Measurements from ENCODE around the gene GLRX2.
"Not testable (repeated sequence)": the region's sequence is repeated elsewhere in the genome, so short reads cannot be mapped to it uniquely, and the experiment has no call there.

GLRX2 gene

GRCh38 chr1:193104907-193105820 lies at the start of gene GLRX2:
Gene GLRX2, minus strand, starts transcription at chr1:193105414. Its CDS starts 32 bp downstream, at chr1:193105382.
- DNase-seq, result peak; percentile 76

GRCh38 chr1:193144999-193145398 lies 39.8 kb upstream of the GLRX2 start:
- no peak for DNase-seq

GRCh38 chr1:193144361-193144938 lies 39.2 kb upstream of the GLRX2 start:
- DNase-seq, result no peak

- DNase-seq, result no peak
These were observed 38.1 kb upstream of the GLRX2 start for GRCh38 chr1:193143285-193143684.

DNA sequence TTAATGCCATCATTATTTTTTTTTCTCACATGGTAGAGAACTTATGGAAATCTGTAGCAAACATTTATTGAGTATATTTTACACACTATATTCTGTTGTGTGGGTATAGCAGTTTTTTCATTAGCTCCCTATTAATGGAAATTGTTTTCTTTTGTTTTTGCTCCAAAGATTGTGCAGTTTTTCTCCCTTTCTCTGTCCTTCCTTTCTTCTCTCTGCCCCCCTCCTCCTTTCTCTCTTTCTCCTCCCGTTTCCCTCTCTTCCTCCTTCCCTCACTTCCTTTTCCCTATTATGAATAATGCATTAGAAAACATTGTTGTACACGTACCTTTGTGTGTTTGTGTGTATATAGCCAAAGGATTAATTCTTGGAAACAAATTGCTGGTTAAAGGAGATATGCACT lies 37.2 kb upstream of the GLRX2 start:
- DNase-seq, result no peak

DNA sequence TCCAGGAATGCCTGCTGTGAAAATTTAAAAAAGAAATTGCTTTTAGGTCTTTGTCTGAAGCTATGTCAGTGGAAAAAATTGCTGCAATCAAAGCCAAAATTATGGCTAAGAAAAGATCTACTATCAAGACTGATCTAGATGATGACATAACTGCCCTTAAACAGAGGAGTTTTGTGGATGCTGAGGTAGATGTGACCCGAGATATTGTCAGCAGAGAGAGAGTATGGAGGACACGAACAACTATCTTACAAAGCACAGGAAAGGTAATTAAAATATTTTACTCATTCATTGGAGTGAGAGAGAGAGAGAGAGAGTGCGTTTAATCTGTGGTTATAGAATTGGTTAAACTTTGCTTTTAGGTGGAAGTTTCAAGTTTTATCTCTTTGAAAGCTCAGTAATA lies 36.6 kb upstream of the GLRX2 start:
- DNase-seq, result no peak

GRCh38 chr1:193140254-193140653 lies 35.0 kb upstream of the GLRX2 start:
- no peak for DNase-seq

GRCh38 chr1:193131266-193131860 lies 26.1 kb upstream of the GLRX2 start:
- no peak for DNase-seq

- DNase-seq, result no peak
These were observed 20.2 kb upstream of the GLRX2 start for GRCh38 chr1:193125369-193125768.

DNA sequence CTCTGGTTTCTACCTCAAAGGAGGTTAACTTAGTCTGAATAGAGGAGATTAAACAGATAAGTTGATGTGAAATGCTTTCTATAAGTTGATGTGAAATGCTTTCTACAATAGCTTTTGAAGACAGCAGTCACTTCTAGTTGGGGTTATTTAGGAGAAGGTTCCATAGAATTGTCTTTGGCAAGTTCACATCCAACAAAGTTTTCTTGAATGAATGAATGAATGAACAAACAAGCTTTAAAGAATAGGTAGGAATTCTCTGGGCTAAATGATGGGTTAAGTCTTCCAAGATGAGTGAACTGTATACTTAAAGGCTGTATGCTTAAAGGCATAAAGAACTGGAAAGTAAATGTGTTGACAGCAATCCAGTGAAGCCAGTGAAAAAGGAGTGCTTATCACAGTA lies 18.5 kb upstream of the GLRX2 start:
- no peak for DNase-seq

DNA sequence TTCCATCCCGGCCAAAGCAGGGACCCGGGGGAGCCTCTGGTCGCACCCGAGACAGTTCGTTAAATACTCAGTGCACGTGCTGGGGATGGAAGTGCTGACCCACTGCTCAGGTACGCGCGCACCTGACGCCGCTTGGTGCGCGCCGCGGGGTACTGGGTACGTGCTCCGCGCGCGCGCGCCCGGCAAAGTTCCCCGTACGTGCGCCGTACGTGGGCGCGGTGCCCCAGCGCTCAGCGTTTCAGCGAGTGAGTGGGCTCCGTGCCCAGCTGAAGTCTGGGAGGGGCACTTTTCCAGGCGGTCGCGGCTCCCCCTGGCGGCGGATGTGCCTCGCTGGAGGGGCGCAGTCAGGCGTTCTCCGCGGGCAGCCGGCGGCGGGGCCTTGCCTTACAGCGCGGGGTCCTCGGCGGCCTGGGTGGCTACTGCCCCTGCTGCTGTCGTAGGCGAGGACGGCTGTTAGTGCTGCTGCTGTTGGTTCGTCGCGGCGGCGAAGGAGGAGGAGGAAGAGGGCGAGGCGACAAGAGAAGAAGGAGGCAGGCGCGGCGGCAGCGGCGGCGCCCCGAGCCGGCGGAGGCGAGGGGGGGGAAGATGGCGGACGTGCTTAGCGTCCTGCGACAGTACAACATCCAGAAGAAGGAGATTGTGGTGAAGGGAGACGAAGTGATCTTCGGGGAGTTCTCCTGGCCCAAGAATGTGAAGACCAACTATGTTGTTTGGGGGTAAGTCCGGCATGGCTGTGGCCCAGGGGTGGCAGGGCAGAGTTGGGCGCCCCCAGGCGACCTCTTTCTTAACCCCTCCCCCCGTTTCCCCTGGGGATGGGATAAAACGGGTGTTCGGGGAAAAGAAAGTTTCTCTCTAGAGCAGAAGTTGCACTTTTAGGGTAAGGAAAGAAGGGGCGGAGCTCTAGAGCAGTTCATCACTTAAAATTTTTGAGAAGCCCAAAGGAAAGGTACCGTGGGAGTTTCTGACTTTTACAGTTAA lies 16.7 kb upstream of the GLRX2 start, which contains the start of gene CDC73:
Gene CDC73 (plus strand): TSS at position 416 of the 978 bp plus-strand sequence. CDS start 170 bp downstream, at position 586.
- DNase-seq, result peak; percentile 100

DNA sequence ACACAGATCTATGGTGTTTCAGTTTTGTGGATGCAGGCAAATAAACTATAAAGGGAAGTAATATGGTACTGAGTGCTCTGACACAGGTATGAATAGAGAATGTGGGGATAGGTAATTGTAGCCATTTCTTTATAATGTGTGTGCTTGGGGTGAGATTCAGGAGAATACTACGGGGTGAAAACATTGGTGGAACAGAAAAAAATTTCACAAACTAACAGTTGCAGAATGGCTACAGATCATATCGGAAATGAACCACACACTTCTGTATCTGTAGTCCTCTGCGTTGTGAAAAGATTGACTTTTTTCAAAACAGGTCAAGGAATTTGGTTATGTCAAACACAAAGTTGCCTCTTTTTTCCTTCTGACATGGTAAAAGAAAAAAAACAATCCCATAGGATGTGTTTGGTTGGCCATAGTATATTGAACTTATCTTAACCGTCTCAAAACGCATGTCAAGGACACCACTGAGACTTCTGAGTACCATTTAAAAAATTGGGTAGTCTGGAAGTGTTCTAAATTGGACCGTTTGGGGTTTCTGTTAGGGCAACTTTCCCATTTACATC lies 15.5 kb upstream of the GLRX2 start:
- no peak for DNase-seq

DNA sequence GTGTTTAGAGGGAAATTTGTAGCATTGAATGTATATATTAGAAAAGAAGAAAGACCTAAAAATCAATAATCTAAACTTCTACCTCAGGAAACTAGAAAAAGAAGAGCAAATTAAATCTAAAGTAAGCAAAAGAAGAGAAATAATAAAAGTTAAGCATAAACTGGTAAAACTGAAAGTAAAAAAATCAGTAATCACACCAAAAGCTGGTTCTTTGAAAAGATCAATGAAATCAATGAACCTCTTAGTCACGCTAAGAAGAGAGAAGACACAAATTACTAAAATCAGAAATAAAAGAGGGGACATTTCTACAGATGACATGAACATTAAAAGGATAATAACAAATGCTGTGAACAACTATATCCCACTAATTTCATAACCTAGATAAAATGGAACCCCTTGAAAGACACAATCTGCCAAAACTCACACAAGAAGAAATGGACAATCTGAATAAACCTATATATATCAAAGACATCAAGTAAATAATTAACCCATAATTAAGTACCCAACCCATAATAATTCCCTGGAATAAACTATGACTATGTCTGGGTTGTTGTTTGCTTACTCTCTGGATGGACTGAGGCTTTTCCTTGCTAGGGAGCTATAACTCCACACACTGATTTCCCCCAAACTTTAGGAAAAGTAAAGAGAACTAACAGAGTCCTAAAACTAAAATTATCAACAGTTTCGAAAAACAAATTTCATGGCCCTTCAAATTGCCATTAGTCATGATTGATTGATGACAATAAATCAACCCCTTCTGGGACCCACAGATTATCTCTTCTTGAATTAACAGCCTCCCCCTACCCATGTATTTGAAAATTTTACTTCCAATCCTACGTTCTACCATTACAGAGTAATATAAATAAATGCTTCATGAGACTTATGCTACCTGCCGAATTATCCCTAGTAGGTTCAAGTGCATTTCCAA lies 13.9 kb upstream of the GLRX2 start:
- no peak for DNase-seq

- DNase-seq, result no peak
These were observed 13.0 kb upstream of the GLRX2 start for GRCh38 chr1:193118194-193118593.

DNA sequence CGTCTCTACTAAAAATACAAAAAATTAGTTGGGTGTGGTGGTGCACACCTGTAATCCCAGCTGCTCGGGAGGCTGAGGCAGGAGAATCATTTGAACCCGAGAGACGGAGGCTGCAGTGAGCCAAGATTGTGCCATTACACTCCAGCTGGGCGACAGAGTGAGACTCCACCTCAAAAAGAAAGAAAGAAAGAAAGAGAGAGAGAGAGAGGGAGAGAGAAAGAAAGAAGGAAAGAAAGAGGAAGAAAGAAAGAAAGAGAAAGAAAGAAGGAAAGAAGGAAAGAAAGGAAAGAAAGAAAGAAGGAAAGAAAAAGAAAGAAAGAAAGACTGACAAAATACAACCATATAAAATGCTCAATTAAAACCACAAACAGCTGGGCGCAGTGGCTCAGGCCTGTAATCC lies 12.0 kb upstream of the GLRX2 start:
- not testable (repeated sequence) for DNase-seq

DNA sequence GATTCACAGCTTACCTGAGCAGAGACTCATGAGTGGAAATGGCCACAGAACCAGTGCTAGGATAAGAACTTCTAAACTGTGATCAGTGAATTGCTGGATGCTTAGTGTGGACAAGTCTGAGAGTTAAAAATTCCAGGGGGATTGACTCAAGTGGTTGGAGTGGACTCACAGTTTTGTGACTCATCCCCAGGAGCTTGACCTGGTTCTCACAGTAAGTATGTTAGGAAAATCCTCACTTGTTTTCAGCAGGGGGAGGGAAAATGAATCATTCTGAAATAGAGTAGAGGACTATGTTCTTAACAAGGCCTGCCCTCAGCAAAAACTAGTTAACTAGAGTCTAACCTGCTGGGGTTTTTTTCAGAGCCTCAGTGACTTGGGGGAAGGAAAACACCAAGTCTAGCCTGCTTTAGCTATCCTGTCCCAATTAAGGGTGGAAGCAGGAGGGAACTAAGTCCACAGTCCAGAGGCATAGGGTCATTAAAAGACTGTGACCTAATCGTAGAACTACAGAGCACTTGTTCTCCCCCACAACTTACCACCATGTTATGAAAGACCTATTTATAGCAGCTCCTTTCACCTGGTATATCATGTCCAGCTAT lies 10.5 kb upstream of the GLRX2 start:
- no peak for DNase-seq

GRCh38 chr1:193114485-193115095 lies 9.4 kb upstream of the GLRX2 start:
- no peak for DNase-seq

DNA sequence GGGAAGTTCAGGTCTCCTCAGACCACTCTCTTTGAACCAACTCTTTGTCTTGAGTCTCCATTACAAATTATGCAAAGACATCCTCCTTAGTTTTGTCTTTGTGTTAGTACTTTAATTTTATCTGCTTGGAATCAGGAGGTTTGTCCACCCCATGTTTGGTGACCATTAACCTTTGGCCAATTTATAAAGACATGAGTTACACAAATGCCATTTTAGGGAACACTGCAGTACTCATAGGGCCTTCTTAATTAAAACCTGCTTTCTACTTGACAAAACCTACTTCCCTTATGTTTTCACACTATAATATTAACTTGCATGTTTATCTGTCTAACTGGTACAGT lies 8.7 kb upstream of the GLRX2 start:
- DNase-seq, result no peak

DNA sequence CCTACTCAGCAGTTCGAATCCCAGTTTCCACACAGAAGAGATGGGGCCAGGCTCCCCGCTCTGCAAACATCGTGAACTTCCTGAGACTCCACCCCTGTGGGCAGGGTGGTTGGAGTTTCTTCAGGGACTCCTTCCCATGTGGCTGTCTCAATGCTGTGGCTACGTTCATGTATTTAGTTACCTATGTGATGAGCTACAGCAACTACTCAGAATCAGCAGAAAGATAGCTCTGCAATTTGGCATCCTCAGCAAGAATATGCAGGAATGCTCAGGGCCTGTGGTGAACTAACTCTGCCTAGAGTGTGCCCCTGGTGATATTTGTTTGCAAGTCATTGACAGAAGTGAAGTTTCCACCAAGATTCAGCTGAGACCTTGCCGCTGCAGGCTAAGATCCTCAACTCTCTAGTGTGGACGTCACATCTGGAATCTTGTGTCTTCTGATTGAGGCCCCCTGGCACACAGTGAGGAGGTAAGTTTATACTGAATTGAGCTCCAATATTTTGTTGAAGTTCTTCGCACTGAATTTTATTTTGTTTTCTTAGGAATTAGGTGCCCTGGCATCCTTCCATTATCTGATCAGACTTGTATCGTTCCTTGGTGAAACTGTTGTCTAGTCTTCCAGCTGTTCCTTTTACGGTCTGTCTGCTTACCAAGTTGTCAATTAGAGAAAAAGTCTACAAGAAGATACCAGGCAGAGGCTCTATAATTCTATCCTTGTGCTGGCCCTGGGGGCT lies 8.2 kb upstream of the GLRX2 start:
- no peak for DNase-seq
